NOMO-1 (cell line): ENCODE data around the gene ZFAND3.

Source experiments
- DNase-seq, 2 experiments: peaks; one replicate each; lab custom pipeline; 2025; ENCODE audit not compliant: unreplicated experiment in 2 of 2; lab: John Stamatoyannopoulos, UW

ZFAND3 gene

GRCh38 chr6:37819177-37819801, at the start of gene ZFAND3:
TSS of gene ZFAND3 (plus strand) at chr6:37819727. CDS start at chr6:37819946, 219 bp downstream.
- peak; percentile 89 to 91 for DNase-seq

GRCh38 chr6:37774028-37774680, 45.4 kb upstream of the ZFAND3 start:
- DNase-seq, result no peak

GRCh38 chr6:37776566-37776965, 43.0 kb upstream of the ZFAND3 start:
- DNase-seq, result no peak

- DNase-seq, result no peak
Measured at GRCh38 chr6:37777272-37777834, 42.2 kb upstream of the ZFAND3 start.

- DNase-seq, result no peak
Measured at GRCh38 chr6:37779111-37779800, 40.3 kb upstream of the ZFAND3 start.

- DNase-seq, result no peak
Measured at GRCh38 chr6:37779902-37780628, 39.5 kb upstream of the ZFAND3 start.

- DNase-seq, result no peak
Measured at GRCh38 chr6:37781788-37782187, 37.7 kb upstream of the ZFAND3 start.

GRCh38 chr6:37783025-37783855, 36.3 kb upstream of the ZFAND3 start:
- no peak for DNase-seq

GRCh38 chr6:37783856-37784584, 35.5 kb upstream of the ZFAND3 start:
- DNase-seq, result peak; percentile 16 to 59

- no peak for DNase-seq
Measured at GRCh38 chr6:37784585-37784967, 35.0 kb upstream of the ZFAND3 start.

- no peak for DNase-seq
Measured at GRCh38 chr6:37785002-37785662, 34.4 kb upstream of the ZFAND3 start.

- no peak for DNase-seq
Measured at GRCh38 chr6:37785663-37786270, 33.8 kb upstream of the ZFAND3 start.

GRCh38 chr6:37787216-37787615, 32.3 kb upstream of the ZFAND3 start:
- no peak for DNase-seq

GRCh38 chr6:37788259-37788658, 31.3 kb upstream of the ZFAND3 start:
- DNase-seq, result no peak

- DNase-seq, result peak; percentile 83 to 89
Measured at GRCh38 chr6:37791156-37791919, 28.2 kb upstream of the ZFAND3 start.

- no peak for DNase-seq
Measured at GRCh38 chr6:37792457-37793033, 27.0 kb upstream of the ZFAND3 start.

- DNase-seq, result no peak
Measured at GRCh38 chr6:37793067-37793466, 26.5 kb upstream of the ZFAND3 start.
